ENCODE results near the gene GHRH.

- TF ChIP-seq, protein P1, sequence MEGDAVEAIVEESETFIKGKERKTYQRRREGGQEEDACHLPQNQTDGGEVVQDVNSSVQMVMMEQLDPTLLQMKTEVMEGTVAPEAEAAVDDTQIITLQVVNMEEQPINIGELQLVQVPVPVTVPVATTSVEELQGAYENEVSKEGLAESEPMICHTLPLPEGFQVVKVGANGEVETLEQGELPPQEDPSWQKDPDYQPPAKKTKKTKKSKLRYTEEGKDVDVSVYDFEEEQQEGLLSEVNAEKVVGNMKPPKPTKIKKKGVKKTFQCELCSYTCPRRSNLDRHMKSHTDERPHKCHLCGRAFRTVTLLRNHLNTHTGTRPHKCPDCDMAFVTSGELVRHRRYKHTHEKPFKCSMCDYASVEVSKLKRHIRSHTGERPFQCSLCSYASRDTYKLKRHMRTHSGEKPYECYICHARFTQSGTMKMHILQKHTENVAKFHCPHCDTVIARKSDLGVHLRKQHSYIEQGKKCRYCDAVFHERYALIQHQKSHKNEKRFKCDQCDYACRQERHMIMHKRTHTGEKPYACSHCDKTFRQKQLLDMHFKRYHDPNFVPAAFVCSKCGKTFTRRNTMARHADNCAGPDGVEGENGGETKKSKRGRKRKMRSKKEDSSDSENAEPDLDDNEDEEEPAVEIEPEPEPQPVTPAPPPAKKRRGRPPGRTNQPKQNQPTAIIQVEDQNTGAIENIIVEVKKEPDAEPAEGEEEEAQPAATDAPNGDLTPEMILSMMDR (IDR thresholded peaks at IDR 0.05; ENCODE audit: low read depth, low read length) = no peak
- TF ChIP-seq EZH2phosphoT487 (IDR thresholded peaks at IDR 0.05; ENCODE audit: low read depth) = no peak
Measured at GRCh38 chr20:37225146-37225545, 36.5 kb downstream of the GHRH start.
